Subcutaneous adipose tissue (tissue), 4 donors: ENCODE results near the gene STK40. TPM values are rescaled to one million over a fixed set of nuclear protein-coding genes. Genes with fewer than 3 reads are reported as not detected.

Source experiments
- total RNA-seq, 4 donors: library from RNA; depleted of rRNA; stranded (reverse); fragments of >200 nt; gene quantifications; one replicate each; pipeline ENCODE4 v1.1.0, GENCODE V29; 2016
- TF ChIP-seq, protein P1 (sequence below): fragments of 450-650 bp; IDR thresholded peaks from one replicate; pipeline ENCODE4 v1.5.1; 2016; ENCODE audit warnings: low read depth, mild to moderate bottlenecking, control low read depth, antibody characterized with exemption, moderate library complexity

The STK40 gene
- total RNA-seq, 4 donors from 2014 or later, result 19.7 to 40.7 (median 26.8) TPM

DNA sequence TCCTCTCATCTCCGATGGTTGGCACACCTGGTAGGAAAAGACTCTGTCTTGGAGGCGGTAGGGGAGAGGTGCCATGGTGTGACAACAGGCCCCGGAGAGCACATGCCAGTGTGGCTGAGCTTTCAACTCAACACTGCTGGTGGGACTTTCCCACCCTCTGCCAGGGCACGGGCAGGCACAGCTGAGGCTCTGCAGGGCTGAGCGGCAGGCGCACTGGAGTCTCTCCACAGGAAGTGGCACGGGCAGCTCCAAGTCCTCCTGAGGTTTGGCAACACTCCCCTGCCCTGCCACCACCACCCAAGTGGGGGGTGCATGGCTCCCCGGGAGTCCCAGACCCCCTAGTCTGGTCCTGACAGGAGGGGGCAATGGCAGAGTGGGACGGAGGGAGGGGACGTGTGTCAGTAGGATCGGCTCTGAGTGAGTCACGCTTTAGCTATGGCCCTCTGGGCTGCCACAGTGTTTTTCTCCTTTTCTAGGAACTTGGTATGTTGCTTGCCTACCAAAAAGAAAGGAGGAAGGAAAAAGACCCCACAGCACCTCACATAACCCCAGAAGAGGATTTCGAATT is 35.0 kb downstream of the STK40 start:
- TF ChIP-seq, protein P1, sequence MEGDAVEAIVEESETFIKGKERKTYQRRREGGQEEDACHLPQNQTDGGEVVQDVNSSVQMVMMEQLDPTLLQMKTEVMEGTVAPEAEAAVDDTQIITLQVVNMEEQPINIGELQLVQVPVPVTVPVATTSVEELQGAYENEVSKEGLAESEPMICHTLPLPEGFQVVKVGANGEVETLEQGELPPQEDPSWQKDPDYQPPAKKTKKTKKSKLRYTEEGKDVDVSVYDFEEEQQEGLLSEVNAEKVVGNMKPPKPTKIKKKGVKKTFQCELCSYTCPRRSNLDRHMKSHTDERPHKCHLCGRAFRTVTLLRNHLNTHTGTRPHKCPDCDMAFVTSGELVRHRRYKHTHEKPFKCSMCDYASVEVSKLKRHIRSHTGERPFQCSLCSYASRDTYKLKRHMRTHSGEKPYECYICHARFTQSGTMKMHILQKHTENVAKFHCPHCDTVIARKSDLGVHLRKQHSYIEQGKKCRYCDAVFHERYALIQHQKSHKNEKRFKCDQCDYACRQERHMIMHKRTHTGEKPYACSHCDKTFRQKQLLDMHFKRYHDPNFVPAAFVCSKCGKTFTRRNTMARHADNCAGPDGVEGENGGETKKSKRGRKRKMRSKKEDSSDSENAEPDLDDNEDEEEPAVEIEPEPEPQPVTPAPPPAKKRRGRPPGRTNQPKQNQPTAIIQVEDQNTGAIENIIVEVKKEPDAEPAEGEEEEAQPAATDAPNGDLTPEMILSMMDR, result no peak

DNA sequence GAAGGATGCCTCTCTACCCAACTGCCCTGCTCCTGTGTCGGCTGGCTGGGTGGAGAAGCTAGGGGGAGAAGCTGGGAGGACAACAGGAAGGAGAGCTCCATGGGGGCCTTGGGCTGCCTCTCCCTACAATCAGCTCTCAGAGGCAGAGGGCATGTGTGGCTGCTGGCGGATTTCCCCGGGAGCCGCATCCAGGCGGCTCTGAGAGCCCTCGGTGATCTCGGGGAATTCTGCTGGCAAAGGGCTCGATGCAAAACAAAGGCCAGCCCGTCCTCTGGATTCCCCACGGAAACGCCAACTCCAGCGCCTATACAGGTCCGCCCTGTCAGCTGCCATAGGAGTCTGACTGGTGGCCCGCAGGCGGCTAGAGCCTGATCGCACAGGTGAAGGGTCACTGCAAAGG is 35.9 kb downstream of the STK40 start:
- TF ChIP-seq, protein P1, result no peak

DNA sequence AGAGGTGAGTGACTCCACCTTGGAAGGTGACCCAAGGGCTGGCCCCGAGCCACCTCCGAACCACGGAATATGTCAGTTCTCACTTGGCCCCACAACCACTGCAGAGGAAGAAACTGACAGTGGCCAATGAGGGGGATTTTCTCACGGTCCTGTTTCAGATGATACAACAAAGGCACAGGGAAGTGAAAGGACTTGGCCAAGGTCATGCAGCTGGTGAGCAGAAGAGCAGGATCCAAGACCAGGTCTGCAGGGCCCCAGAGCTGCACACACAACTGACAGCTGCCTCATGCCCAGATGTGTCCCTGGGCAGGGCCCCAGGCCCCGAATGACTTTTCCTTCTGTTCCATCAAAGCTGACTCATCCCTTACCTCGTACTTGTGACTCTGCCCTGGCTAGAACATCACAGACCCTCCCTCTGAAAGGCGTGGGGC is 36.5 kb downstream of the STK40 start:
- TF ChIP-seq, protein P1, result no peak

DNA sequence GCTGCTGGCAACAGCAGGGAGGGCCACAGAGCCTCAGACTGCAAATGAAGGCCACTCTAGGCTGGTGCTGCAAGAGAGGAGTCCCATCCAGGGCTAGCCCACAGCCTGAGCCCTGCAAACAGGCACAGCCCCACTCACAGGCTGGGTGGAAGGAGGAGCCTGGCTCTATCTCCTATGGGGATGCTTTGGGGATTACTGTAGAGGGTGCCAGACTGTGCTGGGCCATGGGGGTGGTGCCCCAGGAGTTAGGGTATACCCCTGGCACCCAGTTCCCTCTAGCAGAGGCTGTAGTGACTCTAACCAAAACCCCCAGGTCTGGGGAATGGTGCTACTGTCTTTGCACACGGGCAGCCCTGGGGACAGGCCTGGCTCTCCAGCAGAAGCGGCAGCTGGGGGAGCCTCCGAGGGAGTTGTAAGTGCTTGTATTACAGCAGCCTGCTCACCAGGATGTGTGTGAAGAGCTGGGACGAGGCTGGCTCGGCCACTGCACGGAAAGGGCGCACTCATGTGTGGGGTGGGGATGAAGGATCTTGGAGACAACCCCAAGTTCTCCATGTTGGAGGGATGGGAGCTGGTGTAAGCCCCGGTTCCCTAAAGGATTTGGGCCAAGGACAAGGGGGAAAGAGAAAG is 38.9 kb downstream of the STK40 start:
- TF ChIP-seq, protein P1, result no peak

DNA sequence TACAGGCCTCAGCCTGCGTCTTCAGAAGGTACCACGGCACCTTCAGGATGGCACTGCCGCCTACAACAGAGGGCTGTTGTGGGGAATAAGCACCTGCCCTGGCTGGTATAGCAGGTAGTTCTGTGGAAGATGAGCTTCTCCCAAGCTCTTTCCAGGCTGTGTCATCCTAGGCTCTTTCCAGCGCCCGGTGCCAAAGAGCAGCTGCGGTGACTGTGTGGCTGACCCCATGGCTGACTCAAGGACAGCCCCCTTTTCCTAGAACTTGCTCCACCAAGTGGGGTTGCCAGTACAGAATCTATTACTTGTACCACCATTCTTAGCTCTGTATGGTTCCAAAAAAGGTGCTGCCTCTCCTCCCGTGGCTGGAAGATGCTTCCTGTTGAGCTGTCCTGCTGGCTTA is 40.4 kb downstream of the STK40 start:
- TF ChIP-seq, protein P1, result no peak

DNA sequence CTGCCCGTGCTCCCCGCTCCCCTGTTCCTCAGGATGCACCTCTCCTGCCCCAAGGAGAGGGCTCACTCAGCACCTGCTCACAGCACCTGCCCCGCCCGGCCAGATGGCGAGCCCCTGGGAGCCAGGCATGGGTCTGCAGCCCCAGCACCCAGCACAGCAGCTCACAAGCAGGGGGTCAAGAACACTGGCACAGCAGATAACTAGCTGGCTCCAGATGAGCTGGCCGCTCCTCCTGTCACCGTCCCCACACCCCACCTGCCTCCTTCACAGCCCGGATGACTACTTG is 41.4 kb downstream of the STK40 start:
- TF ChIP-seq, protein P1, result no peak

DNA sequence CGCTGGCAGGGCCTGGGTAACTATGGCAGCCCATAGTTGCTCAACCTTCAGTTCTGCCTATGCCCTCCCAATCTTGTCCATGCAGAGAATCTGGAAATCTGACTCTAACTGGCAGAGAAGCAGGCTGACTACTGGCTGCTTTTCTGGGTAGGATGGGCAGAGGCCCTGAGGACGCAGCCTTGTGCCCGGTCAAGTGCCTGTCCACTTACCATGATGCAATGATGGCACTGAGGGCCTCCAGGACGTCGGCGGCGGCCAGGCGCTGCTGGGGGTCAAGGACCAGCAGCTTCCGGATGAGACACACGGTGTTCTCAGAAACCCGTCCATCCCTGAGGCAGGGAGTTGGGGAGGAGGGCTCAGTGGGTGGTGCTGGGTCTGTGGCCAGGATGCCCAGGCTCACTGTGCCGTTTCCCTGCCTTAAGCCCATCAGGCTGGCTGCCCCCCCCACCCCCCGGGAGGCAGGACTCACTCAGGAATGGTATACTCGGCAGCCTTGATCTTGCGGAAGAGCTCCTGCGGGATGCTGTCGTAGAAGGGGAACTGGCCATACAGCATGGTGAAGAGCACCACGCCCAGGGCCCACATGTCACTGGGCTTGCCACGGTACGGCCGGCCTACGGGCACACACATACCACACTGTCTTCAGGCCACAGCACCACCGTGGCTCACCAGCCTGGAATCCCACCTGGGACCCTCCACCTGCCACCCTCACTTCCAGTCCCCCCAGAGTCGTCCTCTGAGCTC is 41.9 kb downstream of the STK40 start:
- TF ChIP-seq, protein P1, result no peak
